ENCODE results near the gene MYBPC2.

DNA sequence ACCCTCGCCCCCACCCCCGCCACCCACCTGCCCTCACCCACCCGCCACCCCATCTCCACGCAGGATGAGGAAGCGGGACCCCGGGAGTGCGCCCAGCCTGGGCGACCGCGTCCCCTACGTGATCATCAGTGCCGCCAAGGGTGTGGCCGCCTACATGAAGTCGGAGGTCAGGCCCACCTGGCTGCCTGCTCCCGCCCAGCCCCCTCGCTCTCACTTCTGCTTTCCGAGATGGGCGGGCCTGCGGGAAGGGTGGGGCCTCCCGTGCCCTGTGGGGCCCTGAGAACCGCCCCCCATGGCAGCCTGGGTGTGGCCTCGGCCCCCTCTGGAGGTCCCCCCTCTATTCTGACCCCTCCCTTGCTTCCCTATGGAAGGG, 17.0 kb upstream of the MYBPC2 start:
- no peak for TF ChIP-seq CTCF (IDR thresholded peaks at IDR 0.05)
- TF ChIP-seq ZFX (IDR thresholded peaks at IDR 0.05; ENCODE audit: borderline replicate concordance), result no peak

Data from 22Rv1 (cell line).